HG03280 (cell line): ENCODE data around the gene EXOC4.

ENCODE experiments used
- ATAC-seq: cut with Tn5 transposase; IDR thresholded peaks from one replicate; pipeline ENCODE4 v1.9.1; 2021; ENCODE audit warnings: mild to moderate bottlenecking, moderate library complexity; ENCODE audit not compliant: unreplicated experiment

EXOC4 gene

DNA sequence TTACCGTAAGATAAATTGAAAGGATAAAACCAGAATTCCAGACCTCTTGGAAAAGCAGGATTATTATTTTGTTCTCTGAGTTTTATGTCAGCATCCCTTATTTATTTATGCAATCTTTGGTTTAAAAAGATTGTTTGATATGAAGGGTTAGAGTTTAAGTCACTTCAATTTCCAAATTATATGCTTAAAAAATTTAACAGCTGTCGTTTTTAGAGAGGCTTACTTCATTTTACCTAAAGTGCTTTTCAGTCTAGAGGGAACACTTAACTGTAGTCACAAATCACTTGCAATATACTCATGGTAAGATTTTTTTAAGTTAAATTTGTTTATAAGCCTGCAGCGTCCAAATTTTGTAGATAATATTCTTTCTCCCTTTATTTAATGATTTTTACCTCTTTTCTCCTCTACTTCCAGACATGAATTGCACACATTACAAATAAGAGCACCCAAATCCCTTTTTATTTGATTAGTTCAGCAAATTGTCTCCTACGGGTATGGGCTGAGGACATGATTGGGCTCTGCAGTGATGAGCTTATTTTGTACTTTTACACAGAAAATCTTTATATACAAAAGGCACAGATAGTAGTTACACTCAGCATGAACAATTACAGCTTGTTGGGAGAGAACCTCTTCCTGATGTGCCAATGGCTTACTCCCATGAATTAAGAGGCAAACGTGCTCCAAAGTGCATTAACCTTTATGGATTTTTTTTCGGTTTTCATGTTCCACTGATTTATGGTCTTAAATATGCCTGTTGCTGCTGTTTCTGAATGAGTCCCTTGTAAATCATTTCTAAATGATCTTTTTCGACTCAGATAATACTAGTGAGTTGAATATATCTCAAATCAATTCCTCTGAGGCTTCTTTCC lies 555.0 kb downstream of the EXOC4 start:
- no peak for ATAC-seq

GRCh38 chr7:133808493-133808866 lies 555.6 kb downstream of the EXOC4 start:
- ATAC-seq = no peak

DNA sequence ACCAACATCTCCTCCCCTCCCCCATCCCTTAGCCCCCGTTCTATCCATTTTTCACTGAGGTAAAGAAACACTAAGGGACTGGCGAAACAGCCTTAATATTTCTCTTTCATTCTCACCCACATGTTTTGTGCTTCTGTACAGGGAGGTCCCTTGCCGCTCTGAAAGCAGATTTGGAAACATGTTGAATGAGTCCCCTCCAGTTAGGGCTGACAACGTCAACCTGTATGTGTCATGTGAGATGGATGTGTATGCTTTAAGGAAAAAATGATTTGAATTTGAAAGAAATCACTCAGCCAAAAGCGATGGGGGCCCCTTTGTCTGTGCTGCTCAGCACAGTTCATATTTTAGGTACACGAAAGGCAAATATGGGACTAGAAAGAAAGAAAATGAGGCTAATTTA lies 560.0 kb downstream of the EXOC4 start:
- ATAC-seq = no peak

DNA sequence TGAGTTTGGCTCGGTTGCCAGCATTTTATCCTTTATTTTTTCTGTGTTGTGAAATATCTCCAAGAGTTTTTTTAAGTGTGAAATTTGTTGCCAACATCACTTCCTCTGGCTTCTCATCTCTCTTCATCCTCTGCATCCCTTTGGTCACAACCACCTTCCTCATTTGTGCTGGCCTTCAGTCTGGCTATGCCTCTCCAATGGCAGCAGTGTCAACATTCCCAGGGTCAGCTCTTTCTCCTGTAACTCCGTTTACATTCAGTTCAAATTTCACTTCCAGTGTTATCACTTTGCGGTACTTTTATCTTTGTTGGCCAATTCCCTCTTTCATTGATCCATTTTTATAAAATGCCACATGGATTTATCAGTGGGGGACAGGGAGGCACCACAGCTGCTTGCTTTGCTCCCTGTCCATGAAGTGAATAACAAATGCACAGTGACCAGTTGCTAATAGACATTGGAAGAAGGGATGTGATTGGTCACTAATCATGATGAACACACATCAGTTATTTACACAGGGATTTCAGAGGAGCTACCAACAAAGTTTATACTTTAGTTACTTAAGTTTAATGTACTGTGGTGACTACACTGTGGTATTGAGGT lies 562.8 kb downstream of the EXOC4 start:
- ATAC-seq = no peak

DNA sequence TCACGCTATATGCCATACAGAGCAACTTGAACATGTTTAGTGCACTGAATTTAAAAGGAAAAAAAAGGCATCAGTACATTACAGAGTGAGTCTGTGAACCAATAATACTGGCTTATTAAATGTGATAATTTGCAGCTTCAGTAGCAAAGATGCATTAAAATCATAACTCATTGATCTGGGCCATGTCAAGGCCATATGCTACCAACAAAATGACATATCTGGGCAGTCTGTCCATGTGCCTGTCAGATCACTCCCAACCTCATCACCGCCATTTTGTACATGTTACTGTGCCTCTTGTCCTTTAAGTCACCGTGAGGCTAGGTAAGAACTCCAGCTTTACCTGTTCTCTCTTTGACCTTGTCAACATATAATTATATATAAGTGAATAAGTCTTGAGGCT lies 566.8 kb downstream of the EXOC4 start:
- no peak for ATAC-seq

DNA sequence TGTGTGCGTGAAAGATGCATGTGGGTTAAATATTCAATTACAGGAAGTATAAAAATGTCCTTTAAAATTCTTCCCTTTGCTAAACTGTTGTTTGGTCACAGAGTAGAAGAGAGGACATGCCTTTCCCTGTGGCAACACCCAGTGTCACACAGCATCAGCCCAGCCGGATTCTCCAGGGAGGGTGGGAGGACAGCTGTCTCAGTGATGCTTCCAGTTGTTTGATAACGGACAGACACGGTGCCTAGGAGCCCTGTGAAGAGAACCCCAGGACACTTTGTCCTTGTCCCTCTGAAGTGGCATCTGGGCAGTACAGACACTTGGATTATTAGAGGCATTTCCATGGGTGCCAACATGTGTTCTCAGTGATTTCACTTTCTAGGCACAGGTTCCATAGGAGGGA lies 567.7 kb downstream of the EXOC4 start:
- no peak for ATAC-seq

DNA sequence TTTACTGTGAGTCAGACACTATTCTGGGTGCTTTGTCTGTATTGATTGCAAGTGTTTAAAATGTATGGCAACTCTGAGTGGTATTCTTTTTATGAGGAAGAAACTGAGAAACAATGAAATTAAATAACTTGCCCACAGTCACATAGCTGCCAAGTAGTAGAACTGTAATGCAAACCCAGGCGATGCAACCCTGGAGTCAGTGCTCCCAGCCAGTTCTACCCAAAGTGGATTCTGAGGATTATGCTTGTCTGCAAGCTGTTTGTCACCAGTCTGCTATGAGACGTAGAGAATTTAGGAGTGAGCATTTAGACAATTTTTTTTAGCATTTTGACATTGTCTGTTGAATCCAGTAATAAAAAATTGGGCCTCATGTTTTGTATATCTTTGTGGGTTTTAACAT lies 568.3 kb downstream of the EXOC4 start:
- no peak for ATAC-seq

- ATAC-seq = no peak
Measured at GRCh38 chr7:133822001-133822641, 569.2 kb downstream of the EXOC4 start.

GRCh38 chr7:133822868-133823552 lies 570.1 kb downstream of the EXOC4 start:
- no peak for ATAC-seq

DNA sequence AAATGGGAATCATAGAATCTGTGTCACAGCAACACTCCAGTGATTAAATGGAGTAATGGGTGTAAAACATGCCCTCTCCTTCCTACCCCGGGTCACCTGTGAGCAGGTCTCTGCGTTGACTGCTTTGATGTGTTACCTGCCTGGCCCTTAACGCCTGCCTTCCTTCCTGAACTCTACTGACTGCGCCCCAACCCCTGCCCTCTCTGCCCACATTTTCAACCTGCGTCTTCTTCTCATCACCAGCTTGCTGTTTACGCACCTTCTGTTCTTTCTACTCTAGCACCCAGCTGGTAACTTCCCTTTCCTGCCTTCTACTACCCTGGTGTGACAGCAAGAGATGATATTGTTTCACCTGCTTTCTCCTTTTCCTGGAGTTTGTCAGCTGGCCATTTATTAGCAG lies 571.3 kb downstream of the EXOC4 start:
- no peak for ATAC-seq

DNA sequence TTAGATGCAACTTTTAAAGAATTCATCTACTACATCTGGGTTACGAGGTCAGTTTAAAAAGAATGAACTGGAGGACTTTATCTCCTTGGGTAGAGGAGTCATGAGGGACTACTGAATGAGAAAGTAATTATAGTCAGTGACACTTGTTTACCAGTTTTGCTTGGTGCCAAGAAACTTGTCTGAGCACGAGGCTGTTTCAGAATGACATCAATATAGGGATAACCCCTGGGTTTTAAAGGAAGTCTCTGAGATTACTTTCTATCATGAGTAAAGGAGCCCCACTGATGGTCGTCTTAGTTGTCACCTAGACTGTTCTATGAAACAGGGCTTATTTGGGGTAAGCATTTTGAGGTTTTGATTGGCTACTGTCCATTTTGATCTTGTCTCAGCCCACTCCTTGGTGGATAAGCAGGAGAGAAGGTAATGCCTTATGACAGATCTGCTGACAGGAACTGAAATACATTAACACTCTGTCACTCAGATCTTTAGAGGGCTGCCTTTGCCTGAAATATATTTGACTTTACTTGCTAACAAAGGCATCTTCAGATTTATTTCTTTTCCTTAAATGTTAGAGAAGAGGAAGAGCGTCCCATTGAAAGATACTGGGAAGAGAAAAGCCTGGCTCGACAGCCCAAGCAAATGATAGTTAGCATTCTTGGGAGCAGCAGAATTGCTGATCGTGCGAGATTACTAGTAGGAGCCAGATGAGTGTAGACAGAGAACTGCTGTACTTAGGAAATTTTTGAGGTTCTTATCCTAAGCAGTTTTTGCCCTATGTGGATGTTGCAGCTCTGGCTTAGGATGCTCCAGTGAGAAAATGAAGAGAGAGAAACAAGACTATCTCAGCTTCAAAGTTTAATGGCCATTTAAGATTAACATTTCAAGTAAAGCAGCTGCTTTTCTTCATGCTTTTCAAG lies 575.1 kb downstream of the EXOC4 start:
- ATAC-seq = no peak

GRCh38 chr7:133828906-133829305 lies 576.0 kb downstream of the EXOC4 start:
- no peak for ATAC-seq

DNA sequence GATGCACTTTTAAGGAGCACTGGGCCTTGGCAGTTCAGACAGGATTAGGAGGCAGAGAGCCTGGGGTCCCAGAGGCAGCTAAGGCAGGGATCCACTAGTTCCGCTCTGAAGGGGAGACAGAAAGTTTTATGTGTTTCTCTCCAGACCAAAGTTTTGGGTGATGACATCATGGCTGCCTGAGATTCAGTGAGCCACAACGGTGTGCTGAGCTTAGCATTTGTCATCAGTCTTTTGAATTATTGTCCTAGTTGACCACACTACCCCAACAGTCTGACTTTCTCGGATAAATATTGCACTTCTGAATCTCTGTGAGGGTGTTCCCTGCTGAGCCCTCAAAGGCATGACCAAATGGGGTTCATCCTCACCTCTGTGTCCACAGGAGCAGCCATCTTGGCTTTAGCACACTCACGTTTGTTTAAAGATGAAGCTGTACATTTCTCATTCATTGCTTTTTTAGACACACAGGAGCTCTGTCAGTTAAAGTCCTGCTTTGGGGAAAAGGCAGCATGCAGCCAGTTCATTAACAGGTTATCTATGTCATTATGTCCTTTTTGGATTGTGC lies 576.5 kb downstream of the EXOC4 start:
- no peak for ATAC-seq

DNA sequence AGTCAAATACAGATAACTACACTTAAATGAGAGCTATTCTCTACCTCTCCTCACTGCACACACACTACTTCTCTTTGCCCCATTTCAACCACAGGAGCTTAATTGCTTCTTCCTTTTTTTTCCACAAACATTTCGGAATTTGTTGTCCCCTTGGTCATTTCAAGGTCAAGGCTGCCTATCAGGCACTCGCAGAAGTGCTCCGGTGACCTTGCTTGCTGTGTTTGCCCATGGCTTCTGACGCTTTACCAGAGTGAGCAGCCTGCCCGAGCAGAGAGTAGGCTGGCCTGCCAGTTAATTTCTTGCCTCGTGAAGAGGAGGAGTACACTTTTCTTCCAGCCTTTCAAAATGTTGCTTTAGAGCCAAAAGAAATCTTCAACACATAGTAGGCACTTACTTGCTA lies 577.2 kb downstream of the EXOC4 start:
- ATAC-seq = no peak

DNA sequence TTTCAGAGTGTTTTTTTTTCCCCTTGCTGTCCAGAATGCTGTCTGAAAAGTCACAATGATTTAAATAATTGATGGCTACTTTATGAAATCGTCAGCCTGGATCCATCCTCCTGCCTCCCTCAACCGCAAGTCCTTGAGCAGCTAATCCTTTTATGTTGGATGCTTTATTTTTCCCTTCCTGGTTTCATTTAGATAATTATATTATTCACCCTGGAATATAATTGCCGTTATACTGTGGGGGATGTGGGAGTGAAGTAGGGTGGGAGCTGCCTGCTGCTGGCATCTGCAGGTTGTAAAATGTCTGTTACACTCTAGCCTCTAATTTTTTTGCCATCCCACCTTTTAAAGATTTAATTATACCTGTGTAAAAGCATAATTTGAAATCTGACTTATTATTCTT lies 583.8 kb downstream of the EXOC4 start:
- ATAC-seq = no peak

DNA sequence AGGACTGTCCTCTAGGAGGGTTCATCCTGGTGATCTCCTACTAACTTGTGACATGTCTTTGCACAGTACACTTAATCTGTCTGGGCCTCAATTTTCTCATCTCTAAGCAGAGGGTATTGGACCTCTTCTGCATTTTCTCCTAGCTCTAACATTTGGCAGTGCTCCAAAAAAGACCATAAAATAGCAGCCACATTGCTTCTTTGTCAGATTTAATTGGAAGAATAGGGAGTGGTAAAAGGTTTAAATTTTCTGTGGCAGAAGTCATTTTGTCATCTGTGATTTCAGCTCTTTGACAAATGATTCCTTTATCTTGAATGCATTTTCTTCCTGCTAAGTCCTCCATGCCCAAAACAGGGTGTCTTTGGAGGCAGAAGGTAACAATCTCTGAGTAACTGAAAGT lies 584.3 kb downstream of the EXOC4 start:
- ATAC-seq = no peak

DNA sequence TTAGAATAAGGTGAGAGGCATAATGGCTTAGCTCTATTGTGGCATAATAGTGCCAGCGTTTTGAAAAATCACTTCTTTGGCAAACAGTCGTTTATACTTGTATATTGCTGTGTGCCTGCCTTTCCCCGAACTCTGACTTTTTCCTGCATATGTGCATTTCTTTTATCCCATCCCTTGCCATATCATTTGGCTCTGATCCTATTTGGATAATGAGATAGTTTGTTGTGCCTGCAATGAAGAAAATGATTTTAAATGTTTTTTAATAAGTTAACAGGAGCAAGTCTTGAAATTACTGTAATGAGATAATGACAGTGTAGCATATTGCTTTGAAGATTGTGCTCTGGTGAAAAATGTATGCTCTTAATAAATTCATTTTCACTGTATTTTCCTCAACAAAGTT lies 586.2 kb downstream of the EXOC4 start:
- ATAC-seq = no peak

DNA sequence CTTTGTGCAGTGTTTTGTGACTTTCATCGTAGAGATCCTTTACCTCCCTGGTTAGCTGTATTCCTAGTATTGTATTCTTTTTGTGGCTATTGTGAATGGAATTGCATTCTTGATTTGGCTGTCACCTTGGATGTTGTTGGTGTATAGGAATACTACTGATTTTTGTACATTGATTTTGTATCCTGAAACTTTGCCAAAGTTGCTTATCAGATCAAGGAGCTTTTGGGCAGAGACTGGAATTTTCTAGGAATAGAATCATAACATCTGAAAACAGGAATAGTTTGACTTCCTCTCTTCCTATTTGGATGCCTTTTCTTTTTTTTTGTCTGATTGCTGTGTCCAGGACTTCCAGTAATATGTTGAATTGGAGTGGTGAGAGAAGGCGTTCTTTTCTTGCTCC lies 590.5 kb downstream of the EXOC4 start:
- ATAC-seq = no peak

DNA sequence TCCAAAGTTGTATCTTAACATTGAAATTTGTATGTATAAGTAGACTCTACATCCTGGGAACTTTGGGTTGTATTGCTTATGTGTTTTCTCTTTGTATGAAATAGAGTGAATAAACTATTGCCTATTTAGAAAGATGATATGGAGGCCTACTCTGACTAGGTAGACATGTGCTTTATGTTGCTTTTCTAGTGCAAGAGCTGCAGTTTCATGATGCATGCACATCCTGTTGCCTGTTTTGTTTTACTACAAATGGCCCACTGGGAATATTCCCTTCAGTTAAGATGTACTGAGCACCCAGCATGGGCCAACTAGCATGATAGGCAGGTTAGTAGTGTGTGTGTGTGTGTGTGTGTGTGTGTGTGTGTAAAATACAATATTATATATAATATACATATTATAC lies 592.1 kb downstream of the EXOC4 start:
- ATAC-seq = no peak

DNA sequence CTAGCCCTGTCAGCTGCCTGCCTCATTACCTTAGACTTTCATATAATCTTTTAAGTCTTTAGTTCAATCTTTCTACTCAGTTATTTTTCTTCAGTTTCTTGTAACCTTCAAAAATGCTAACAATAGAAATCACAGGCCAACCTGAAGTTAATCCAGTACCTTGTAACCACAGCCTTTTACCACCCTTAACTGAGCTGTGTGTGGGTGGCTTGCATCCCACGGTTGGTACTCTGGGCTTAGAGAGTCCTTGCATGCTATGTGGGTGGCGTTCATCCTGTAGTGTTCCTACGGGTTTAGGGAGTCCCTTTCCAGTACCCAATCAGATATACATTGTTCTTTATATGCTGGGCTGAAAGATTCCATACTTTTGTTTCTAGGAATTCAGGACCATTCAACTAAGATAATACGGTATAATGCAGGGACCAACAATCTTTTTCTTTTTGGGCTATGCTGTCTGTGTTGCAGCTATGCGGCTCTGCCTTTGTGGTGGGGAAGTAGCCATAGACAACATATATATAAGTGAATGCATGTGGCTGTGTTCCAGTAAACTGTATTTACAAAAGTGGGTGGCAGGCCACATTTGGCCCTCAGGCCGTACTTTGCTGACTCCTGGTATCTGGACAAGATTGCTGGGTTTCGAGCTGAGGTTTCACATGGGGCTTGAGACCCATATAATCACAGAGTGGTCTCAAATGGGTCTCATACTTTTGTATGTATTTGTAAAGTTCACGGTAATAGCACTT lies 593.5 kb downstream of the EXOC4 start:
- ATAC-seq = no peak
